HG02623 (cell line): ENCODE data around the gene SUPT20HL2.
"Not testable (repeated sequence)": the region's sequence is repeated elsewhere in the genome, so short reads cannot be mapped to it uniquely, and the experiment has no call there.

Source experiments
- ATAC-seq: cut with Tn5 transposase; IDR thresholded peaks from one replicate; pipeline ENCODE4 v1.9.1; 2021; ENCODE audit warnings: moderate library complexity; ENCODE audit not compliant: unreplicated experiment

Gene SUPT20HL2

DNA sequence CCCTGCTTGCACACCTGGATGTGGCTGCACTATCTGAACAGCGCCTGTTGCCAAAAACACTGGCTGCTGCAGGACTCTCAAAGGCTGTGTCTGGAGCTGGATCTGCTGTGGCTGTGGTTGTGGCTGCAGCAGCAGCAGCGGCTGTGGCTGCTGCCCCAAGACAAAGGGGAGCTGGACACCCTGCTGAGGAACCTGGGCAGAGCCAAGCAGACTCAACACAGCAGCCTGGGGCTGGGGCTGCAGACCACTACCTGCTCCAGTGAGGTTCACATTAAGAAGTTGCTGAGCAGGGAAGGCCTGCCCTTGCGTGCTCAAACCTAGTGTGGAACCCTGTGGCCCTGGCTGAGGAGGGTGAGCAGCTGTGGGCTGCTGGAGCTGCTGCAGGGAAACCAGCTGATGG, 3.0 kb downstream of the SUPT20HL2 start:
- ATAC-seq: not testable (repeated sequence)

- ATAC-seq: not testable (repeated sequence)
Measured at GRCh38 chrX:24309580-24310374, 4.1 kb downstream of the SUPT20HL2 start.

- ATAC-seq: not testable (repeated sequence)
Measured at GRCh38 chrX:24308803-24309202, 5.1 kb downstream of the SUPT20HL2 start.

DNA sequence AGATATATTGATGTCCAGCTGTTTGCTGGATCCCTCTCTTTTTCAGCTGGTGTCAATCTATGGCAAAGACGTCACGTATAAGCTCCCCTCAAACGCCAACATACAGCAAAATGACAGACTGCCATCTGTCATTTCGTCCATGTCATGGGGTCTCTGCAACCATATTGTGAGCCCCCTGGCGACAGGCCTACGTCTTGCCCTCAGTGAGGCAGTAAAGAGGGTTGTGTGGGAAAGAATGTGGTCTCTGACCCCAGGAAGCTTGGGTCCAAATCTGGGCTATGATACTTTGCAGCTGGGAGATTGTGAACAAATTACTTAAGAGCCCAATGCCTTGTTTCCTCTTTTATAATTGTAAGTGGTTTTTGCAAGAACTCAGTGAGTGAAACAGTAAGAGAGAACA, 7.4 kb downstream of the SUPT20HL2 start:
- ATAC-seq: no peak

GRCh38 chrX:24305905-24306304, 8.0 kb downstream of the SUPT20HL2 start:
- no peak for ATAC-seq

DNA sequence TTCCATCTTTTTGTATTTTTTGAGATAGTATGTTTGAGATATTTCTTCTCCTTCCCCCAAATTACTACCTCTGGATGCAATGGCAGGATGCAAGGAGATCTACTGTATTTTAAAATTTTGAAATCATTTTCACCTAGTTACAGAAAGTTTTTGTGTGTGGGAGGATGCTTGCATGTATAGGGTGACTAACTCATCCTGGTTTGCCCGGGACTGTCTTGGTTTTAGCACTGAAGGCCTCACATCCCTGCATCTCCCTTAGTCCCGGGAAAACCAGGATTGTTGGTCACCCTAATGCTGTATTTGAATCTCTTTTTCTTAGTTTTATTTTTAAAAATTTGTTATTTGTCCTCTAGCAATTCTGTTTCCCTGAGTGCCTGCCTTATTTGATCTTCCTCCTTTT, 12.1 kb downstream of the SUPT20HL2 start:
- ATAC-seq: no peak

- ATAC-seq: no peak
Measured at GRCh38 chrX:24301060-24301459, 12.8 kb downstream of the SUPT20HL2 start.

GRCh38 chrX:24298191-24298590, 15.7 kb downstream of the SUPT20HL2 start:
- no peak for ATAC-seq

- no peak for ATAC-seq
Measured at GRCh38 chrX:24294619-24295018, 19.2 kb downstream of the SUPT20HL2 start.

GRCh38 chrX:24293412-24293811, 20.5 kb downstream of the SUPT20HL2 start:
- no peak for ATAC-seq

- no peak for ATAC-seq
Measured at GRCh38 chrX:24292353-24292752, 21.5 kb downstream of the SUPT20HL2 start.

- no peak for ATAC-seq
Measured at GRCh38 chrX:24285082-24285481, 28.8 kb downstream of the SUPT20HL2 start.

GRCh38 chrX:24283127-24283794, 30.6 kb downstream of the SUPT20HL2 start:
- ATAC-seq: no peak

- ATAC-seq: no peak
Measured at GRCh38 chrX:24282381-24283126, 31.3 kb downstream of the SUPT20HL2 start.

- no peak for ATAC-seq
Measured at GRCh38 chrX:24277405-24277804, 36.5 kb downstream of the SUPT20HL2 start.

DNA sequence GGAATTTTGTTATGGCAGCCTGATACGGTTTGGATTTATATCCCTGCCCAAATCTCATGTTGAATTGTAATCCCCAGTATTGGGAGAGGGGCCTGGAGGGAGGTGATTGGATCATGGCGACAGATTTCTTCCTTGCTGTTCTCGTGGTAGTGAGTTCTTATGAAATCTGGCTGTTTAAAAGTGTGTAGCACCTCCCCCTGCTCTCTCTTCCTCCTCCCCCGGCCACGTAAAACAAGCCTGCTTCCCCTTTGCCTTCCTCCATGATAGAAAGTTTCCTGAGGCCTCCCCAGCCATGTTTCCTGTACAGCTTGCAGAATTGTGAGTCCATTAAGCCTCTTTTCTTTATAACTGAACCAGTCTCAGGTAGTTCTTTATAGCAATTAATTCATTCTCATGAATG, 37.9 kb downstream of the SUPT20HL2 start:
- no peak for ATAC-seq

DNA sequence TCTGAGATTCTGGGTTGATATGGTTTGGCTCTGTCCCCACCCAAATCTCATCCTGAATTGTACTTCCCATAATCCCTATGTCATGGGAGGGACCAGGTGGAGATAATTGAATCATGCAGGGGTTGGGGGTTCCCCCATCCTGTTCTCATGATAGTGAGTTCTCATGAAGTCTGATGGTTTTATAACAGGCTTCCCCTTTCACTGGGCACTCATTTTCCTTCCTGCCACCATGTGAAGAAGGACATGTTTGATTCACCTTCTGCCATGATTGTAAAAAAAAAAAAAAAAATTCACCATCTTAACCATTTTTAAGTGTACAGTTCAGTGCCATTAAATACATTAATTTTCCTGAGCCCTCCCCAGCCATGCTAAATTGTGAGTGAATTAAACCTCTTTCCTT, 42.6 kb downstream of the SUPT20HL2 start:
- ATAC-seq: no peak

- no peak for ATAC-seq
Measured at GRCh38 chrX:24268786-24269185, 45.1 kb downstream of the SUPT20HL2 start.

DNA sequence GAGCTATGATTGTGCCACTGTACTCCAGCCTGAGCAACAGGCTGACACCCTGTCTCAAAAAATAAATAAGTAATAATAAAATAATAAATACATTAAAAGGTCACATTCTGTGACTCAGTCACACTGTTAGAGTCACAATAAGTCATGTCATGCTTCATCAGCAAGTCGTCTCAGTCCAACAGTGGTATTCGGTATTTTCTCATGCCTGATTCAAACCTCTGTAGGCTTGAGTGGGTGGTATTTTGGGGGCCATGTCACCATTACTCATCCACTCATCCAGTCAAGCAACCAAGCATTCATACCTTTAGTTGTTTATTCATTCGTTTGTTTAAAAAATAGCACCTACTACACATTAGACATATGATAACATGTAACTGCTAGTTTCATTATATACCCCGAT, 46.9 kb downstream of the SUPT20HL2 start:
- ATAC-seq: no peak

DNA sequence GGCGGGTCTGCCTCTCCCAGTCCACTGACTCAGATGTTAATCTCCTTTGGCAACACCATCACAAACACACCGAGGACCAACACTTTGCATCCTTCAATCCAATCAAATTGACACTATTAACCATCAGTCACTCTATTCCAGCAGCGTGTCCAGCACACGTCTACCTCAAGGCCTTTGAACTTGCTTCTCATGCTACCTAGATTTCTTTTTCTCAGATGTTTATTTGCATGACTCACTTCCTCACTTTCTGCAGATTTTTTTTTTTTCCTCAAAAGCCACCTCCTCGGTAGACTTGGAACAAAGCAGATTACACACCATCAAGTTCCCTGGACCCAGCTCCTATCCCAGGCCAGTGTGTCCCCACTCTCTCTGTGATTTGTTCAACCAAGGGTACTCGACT, 49.5 kb downstream of the SUPT20HL2 start:
- ATAC-seq: no peak

- ATAC-seq: no peak
Measured at GRCh38 chrX:24262309-24262708, 51.6 kb downstream of the SUPT20HL2 start.
